ENCODE data around the gene ZNF639. TPM values are rescaled to one million over a fixed set of nuclear protein-coding genes. Genes with fewer than 3 reads are reported as not detected.
"Not testable (repeated sequence)": the region's sequence is repeated elsewhere in the genome, so short reads cannot be mapped to it uniquely, and the experiment has no call there.

Gene ZNF639, protein sequence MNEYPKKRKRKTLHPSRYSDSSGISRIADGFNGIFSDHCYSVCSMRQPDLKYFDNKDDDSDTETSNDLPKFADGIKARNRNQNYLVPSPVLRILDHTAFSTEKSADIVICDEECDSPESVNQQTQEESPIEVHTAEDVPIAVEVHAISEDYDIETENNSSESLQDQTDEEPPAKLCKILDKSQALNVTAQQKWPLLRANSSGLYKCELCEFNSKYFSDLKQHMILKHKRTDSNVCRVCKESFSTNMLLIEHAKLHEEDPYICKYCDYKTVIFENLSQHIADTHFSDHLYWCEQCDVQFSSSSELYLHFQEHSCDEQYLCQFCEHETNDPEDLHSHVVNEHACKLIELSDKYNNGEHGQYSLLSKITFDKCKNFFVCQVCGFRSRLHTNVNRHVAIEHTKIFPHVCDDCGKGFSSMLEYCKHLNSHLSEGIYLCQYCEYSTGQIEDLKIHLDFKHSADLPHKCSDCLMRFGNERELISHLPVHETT
- total RNA-seq, result 37.3 TPM

- Histone ChIP-seq H3K27me3 (no peaks in the 10 kb centered on the region), H3K27ac (peak within 1 kb of the TSS; percentile 97), H3K9me3 (no peaks in the 10 kb centered on the region), H3K36me3 (no peaks in the 10 kb centered on the region), H3K4me1 (peaks cover 31% of the 10 kb centered on the region), H3K4me3 (peak within 1 kb of the TSS; percentile 58 to 88)
- intact Hi-C loops (cut with DNase I), result loop anchor here (2.0 to 10.0 kb wide), 2 partner anchors 174 to 218 kb away; partner anchors contain the start of gene PIK3CA
- DNase-seq (ENCODE audit: extremely low spot score in 2 of 2), result peak in 1 of 2 donors; percentile 92
- TF ChIP-seq POLR2AphosphoS5 (IDR thresholded peaks at IDR 0.05; ENCODE audit: insufficient read depth in 1 of 2, low read depth in 1 of 2), result peak in 1 of 2 donors; percentile 72
- peak; percentile 65 to 82 (median 72) for TF ChIP-seq CTCF (IDR thresholded peaks at IDR 0.05)
- TF ChIP-seq POLR2A (IDR thresholded peaks at IDR 0.05), result peak in 1 of 2 donors; percentile 88
These were observed at the start of gene ZNF639 for GRCh38 chr3:179322286-179323196. Gene ZNF639, plus strand, starts transcription at chr3:179323031. Its CDS starts 5,263 bp downstream, at chr3:179328294.

DNA sequence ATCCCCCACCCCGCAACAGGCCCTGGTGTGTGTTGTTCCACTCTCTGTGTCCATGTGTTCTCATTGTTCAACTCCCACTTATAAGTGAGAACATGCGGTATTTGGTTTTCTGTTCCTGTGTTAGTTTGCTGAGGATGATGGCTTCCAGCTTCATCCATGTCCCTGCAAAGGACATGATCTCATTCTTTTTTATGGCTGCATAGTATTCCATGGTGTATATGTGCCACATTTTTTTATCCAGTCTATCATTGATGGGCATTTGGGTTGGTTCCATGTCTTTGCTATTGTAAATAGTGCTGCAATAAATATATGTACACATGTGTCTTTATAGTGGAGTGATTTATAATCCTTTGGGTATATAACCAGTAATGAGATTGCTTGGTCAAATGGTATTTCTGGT is 48.4 kb upstream of the ZNF639 start:
- H3K9me3 ChIP-seq; intact Hi-C loops (cut with DNase I); DNase-seq (ENCODE audit: extremely low spot score in 2 of 2); H3K36me3 ChIP-seq; H3K27ac ChIP-seq; H3K4me1 ChIP-seq; H3K27me3 ChIP-seq; H3K4me3 ChIP-seq: not testable (repeated sequence)

GRCh38 chr3:179276001-179276400 is 46.8 kb upstream of the ZNF639 start:
- no peak for TF ChIP-seq CTCF (IDR thresholded peaks at IDR 0.05)
- no peak for TF ChIP-seq POLR2AphosphoS5 (IDR thresholded peaks at IDR 0.05; ENCODE audit: insufficient read depth in 1 of 2, low read depth in 1 of 2)
- TF ChIP-seq POLR2A (IDR thresholded peaks at IDR 0.05), result no peak
- no peaks in the 10 kb centered on the region for H3K27me3 ChIP-seq
- H3K4me1 ChIP-seq, result no peaks in the 10 kb centered on the region
- intact Hi-C loops (cut with DNase I), result no loop called here
- no peak for DNase-seq (ENCODE audit: extremely low spot score in 2 of 2)
- H3K9me3 ChIP-seq, result no peaks in the 10 kb centered on the region
- H3K27ac ChIP-seq, result no peak overlapping the region
- H3K4me3 ChIP-seq, result no peak overlapping the region
- H3K36me3 ChIP-seq, result no peaks in the 10 kb centered on the region

DNA sequence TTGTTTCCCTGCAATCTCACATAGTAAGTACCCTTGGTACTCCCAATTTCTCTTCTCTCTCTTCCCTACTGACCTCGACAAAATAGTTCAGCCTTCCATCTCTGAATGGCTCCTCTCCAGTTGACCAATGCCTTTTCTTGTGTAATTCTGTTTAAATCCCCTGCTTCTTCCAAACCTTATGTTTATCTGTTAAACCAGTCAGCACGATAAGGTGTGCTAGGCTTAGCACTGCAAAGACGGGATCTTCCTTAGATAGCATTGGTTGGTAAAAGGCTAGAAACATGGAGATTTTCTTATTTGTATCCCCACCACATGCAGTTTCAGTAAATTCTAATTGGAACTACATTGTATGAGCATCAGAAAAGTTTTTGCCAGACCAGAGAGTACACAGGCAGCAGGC is 46.1 kb upstream of the ZNF639 start:
- TF ChIP-seq POLR2AphosphoS5 (IDR thresholded peaks at IDR 0.05; ENCODE audit: insufficient read depth in 1 of 2, low read depth in 1 of 2), result no peak
- no peak for TF ChIP-seq POLR2A (IDR thresholded peaks at IDR 0.05)
- TF ChIP-seq CTCF (IDR thresholded peaks at IDR 0.05), result no peak
- no peak for DNase-seq (ENCODE audit: extremely low spot score in 2 of 2)
- intact Hi-C loops (cut with DNase I), result no loop called here
- H3K4me1 ChIP-seq, result no peaks in the 10 kb centered on the region
- no peaks in the 10 kb centered on the region for H3K27me3 ChIP-seq
- no peak overlapping the region for H3K4me3 ChIP-seq
- H3K27ac ChIP-seq, result no peak overlapping the region
- no peaks in the 10 kb centered on the region for H3K36me3 ChIP-seq
- no peaks in the 10 kb centered on the region for H3K9me3 ChIP-seq

DNA sequence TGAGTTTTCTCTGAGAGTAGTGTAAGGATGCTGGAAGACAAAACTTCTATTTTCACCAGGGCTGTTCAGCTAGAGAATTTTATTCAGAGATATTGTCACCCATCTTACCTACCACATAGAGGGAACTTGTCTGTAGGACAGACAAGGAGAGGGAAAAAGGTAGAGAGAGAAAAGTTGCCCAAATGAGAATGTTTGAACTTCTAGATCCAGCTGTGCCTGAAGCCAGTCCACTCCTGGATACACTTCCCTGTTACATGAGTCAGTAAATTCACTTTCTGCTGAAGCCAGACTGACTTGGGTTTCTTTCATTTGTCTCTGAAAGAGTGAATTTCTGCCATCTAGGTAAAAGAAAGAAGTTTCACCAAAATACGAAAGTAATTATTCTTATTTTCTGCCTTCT is 44.7 kb upstream of the ZNF639 start:
- no peak overlapping the region for H3K27ac ChIP-seq
- no peak for TF ChIP-seq POLR2AphosphoS5 (IDR thresholded peaks at IDR 0.05; ENCODE audit: insufficient read depth in 1 of 2, low read depth in 1 of 2)
- no peak for TF ChIP-seq POLR2A (IDR thresholded peaks at IDR 0.05)
- no peak for TF ChIP-seq CTCF (IDR thresholded peaks at IDR 0.05)
- intact Hi-C loops (cut with DNase I), result no loop called here

More for the DNA sequence above, 44.7 kb upstream of the ZNF639 start:
- H3K36me3 ChIP-seq, result no peaks in the 10 kb centered on the region
- no peak overlapping the region for H3K4me3 ChIP-seq
- no peaks in the 10 kb centered on the region for H3K4me1 ChIP-seq
- DNase-seq (ENCODE audit: extremely low spot score in 2 of 2), result no peak
- no peaks in the 10 kb centered on the region for H3K27me3 ChIP-seq
- H3K9me3 ChIP-seq, result no peaks in the 10 kb centered on the region

Data from vagina (tissue), 2 donors.